ENCODE results near the gene ZNF480.

Gene ZNF480

DNA sequence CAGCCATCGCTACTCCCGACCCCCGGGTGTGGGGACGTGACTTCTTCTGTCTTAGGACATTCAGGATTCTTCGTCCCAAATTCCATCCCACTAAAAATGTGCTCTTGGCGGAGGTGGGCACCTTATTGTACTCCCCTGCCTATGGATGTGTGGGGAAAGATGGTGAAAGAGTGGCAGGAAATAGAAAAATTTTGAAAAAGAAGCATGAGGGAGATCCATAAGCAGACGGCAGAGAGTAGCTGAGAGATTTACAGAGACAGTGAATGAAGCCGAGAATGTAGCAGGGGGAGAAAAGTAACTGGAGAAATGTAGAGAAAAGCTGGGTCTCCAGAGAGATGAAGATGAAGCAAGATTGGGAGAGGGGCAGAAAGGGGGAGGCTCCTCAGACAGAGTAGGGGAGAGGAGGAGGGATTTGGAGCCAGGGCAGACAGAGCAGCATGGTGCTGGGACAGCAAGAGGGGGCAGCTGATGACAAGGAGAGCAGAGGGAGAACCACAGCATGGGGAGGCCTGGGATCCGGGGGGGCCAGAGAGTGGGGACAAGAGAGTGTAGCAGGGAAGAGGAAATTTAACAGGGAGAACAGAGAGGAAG, 39.9 kb downstream of the ZNF480 start:
- DNase-seq (ENCODE audit: low read depth, low spot score): peak; percentile 12

DNA sequence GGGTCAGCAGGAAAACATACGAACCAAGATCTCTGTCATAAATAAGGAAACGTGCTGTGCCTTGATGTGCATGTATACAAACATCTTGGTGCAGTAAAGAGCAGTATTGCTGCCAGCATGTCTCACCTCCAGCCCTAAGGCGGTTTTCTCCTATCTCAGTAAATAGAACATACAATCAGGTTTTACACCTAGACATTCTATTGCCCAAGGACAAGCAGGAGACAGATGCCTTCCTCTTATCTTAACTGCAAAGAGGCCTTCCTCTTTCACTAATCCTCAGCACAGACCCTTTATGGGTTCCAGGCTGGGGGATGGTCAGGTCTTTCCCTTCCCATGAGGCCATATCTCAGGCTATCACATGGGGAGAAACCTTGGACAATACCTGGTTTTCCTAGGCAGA, 42.1 kb downstream of the ZNF480 start:
- peak; percentile 23 for DNase-seq (ENCODE audit: low read depth, low spot score)

DNA sequence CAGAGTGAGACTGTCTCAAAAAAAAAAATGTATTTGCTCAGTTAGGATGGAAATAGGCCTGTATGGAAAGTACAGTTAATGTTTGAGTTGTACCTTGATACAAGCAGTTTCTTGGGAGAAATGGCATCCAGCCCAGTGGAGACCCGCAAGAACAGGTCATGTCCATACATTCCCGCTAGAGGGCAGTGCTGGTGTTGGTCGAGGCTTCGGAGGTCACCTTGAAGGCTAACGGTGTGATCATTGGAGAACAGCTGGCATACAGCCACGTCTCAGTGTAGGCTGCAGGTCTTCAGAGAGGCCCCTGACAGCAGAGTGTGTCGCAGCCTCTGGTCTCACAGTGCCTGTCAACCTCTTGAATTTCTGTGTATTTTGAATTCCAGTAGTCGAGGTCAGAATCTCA, 46.6 kb downstream of the ZNF480 start:
- peak; percentile 88 for DNase-seq (ENCODE audit: low read depth, low spot score)

DNA sequence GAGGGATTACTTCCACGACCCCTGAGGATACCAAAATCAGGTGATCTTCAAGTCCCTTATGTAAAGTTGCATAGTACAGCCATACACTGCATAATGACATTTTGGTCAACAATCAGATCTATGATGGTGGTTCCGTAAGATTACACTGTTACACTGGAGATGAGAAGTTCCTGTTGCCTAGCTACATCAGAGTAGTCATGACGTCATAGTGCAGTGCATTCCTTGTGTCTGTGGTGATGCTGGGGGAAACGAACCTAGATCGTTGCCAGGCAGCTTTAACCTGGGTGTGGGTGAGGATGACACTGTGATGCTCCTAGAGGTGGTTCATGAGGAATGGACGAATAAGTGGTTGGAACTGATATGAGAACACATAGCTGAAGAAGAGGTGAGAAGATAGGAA, 48.2 kb downstream of the ZNF480 start:
- DNase-seq (ENCODE audit: low read depth, low spot score): no peak

DNA sequence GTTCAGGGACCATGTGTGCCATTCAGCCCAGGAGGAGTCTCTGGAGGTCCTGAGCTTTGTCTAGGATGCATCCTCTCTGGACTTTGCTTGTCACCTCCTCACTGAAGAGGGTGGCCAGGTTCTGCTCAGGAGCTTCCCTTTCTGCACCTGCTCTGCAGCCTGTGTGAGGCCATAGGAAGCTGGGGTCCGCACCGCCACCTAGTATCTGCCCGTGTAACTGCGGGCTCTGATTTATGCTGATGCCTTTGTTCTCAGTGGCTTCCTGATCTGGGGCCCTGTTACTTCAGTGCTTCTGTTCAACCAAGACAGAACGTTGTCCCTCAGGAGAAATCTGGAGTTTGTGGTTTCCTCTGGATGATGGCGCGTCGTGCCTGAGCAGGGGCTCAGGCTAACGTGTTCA, 54.5 kb downstream of the ZNF480 start:
- peak; percentile 70 for DNase-seq (ENCODE audit: low read depth, low spot score)

DNA sequence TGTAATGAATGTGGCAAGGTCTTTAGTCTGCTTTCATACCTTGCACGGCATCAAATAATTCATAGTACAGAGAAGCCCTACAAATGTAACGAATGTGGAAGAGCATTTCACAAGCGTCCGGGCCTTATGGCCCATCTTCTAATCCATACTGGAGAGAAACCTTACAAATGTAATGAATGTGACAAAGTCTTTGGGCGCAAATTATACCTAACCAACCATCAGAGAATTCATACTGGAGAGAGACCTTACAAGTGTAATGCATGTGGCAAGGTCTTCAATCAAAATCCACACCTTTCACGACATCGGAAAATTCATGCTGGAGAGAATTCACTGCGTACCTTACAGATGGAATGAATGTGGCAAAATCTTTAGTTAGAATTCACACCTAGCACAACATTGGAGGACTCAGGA, 69.5 kb downstream of the ZNF480 start:
- no peak for DNase-seq (ENCODE audit: low read depth, low spot score)

DNA sequence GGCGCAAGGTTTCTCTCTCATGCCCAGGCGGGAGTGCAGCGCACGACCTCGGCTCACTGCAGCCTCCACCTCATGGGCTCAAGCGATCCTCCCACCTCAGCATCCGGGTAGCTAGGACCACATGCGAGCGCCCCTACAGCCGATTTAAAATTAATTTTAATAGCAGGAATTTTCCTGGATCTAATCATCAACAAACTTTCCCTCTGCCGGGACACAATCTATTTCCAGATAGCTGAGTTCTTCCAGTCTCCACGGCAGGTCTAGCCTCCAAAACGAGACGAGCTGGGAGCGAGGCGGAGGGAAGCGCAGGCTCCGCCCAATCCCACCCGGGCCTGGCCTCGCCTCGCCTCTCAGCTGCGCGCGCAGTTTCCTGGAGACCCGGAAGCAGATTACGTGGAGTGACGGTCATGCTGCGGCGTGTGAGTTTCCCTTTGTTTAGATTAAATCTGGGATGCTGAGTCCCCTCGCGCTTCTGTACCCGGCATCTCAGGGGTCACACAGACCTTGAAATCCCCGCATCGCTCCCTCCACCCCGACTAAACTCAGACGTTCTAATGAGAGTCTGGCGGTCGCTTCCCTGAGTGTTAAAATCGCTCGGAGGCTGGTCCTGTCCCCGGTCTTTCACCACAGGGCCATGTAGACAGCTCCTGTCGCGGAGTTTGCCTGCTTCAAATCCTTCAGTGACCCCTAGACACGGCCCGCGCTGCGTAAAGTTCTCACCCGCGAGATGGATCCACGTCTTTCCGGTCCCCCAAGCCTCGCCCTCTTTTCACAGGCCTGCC, 72.8 kb downstream of the ZNF480 start, which contains the start of gene ZNF880:
Gene ZNF880 (plus strand): TSS at position 365 of the 782 bp plus-strand sequence. CDS start 43 bp downstream, at position 408.
- DNase-seq (ENCODE audit: low read depth, low spot score): peak; percentile 96

DNA sequence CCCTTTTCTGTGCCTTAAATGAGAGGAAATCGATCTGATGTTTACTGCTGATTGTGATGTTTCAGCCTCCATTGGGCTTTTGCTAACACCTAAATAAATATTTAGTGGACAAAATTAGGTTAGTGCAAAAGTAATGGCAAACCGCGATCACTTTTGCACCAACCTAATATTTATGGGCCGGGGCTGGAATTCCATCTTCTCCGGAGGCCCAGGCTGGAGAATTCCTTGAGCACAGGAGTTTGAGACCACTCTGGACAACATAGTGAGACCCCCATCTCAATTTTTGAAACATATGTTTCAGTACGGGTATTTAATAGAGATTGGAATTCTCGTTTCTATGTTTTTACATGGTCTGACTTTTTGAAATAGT, 73.4 kb downstream of the ZNF480 start:
- DNase-seq (ENCODE audit: low read depth, low spot score): no peak
